ENCODE data around the gene GID8. TPM values are rescaled to one million over a fixed set of nuclear protein-coding genes. Genes with fewer than 3 reads are reported as not detected.

The GID8 gene
- total and polyA plus RNA-seq, 2 of the 13 experiments (the other 11 are each of a cell fraction or from before 2014, with no cell fraction given) = 39.6 to 59.8 TPM

- FAIRE-seq (peak; percentile 12), ATAC-seq (no peak), DNase-seq (ENCODE audit: low spot score) (no peak)
- Histone ChIP-seq H3K4me3 (replicated peaks in 1 of 3; ENCODE audit: insufficient read depth in 1 of 3, low read depth in 2 of 3, low read length in 3 of 3) (no peak overlapping the region), H3K36me3 (replicated peaks in 1 of 2; ENCODE audit: control insufficient read depth in 1 of 2, insufficient read depth in 2 of 2, low read length in 2 of 2) (peaks cover 52 to 85% of the 10 kb centered on the region in 2 experiments), H3K9me3 (ENCODE audit: low read length) (no peaks in the 10 kb centered on the region), H2AFZ (ENCODE audit: low read length) (no peak overlapping the region), H4K20me1 (ENCODE audit: insufficient read depth, low read length) (no peaks in the 10 kb centered on the region), H3K27me3 (ENCODE audit: control insufficient read depth in 1 of 2, insufficient read depth in 2 of 2, low read length in 2 of 2) (no peaks in the 10 kb centered on the region), H3K27ac (ENCODE audit: extremely low read length, insufficient read depth, low read length) (no peak overlapping the region), H3K4me2 (ENCODE audit: low read depth, low read length) (no peak overlapping the region), H3K4me1 (ENCODE audit: insufficient read depth, low read length) (peaks cover 7% of the 10 kb centered on the region), H3K79me2 (ENCODE audit: insufficient read depth, low read length) (no peaks in the 10 kb centered on the region), H3K9ac (ENCODE audit: insufficient read depth, low read depth, low read length) (no peak overlapping the region)
- 95% methylated on average over 25 of the region's 25 CpGs for WGBS (ENCODE audit: low lambda C conversion rate)
- CTCF ChIA-PET (ENCODE audit: low intra/inter-chr PET ratio, low total read pairs) = no interaction called here
- BruUV-seq (replicated peaks) = no TSS peak
- intact Hi-C loops (cut with micrococcal nuclease; ENCODE audit: unreplicated experiment) = no loop called here
- in situ Hi-C loops (cut with HindIII; ENCODE audit: extremely low pct_ligation_motif_present, low pct_unique_long_range_greater_than_20kb) = no loop called here
- POLR2A ChIA-PET = no interaction called here
- TF ChIP-seq AGO2 (optimal IDR thresholded peaks at IDR 0.05; ENCODE audit: low read depth, low read length) (peak; percentile 61), ZMAT5 (CRISPR knock-in tag; IDR thresholded peaks at IDR 0.05; ENCODE audit: borderline replicate concordance, low read depth) (no peak), ZNF687 (CRISPR knock-in tag; IDR thresholded peaks at IDR 0.05) (0 out of 2 replicates have a peak, but pooled peaks have one; percentile 10), ZNF768 (CRISPR knock-in tag; IDR thresholded peaks at IDR 0.05) (peak; percentile 24; the same call in 1 of the 2 replicates), ZNF282 (IDR thresholded peaks at IDR 0.05; ENCODE audit: partially characterized antibody) (no peak), MAFK (conservative IDR thresholded peaks at IDR 0.05 in 1 of 2, IDR thresholded peaks at IDR 0.05 in 1 of 2; ENCODE audit: low read length in 2 of 2) (0 out of 4 replicates have a peak, but pooled peaks of 1 of the 2 experiments have one; percentile 21), MNT (IDR thresholded peaks at IDR 0.05) (0 out of 2 replicates have a peak, but pooled peaks have one; percentile 9), KLF6 (CRISPR knock-in tag; IDR thresholded peaks at IDR 0.05) (no peak), PAF1 (CRISPR knock-in tag; IDR thresholded peaks at IDR 0.05) (0 out of 2 replicates have a peak, but pooled peaks have one; percentile 43)
Measured at GRCh38 chr20:62892348-62893304, 45.3 kb upstream of the GID8 start.
